ENCODE results near the gene LRRFIP1. TPM values are rescaled to one million over a fixed set of nuclear protein-coding genes. Genes with fewer than 3 reads are reported as not detected.
A peak's percentile ranks its signal among the peaks of the same experiment; 100 is the strongest.

LRRFIP1 gene
- total and polyA plus RNA-seq, 2 of the 13 experiments (the other 11 are each of a cell fraction or from before 2014, with no cell fraction given): 15.9 to 40.5 TPM

DNA sequence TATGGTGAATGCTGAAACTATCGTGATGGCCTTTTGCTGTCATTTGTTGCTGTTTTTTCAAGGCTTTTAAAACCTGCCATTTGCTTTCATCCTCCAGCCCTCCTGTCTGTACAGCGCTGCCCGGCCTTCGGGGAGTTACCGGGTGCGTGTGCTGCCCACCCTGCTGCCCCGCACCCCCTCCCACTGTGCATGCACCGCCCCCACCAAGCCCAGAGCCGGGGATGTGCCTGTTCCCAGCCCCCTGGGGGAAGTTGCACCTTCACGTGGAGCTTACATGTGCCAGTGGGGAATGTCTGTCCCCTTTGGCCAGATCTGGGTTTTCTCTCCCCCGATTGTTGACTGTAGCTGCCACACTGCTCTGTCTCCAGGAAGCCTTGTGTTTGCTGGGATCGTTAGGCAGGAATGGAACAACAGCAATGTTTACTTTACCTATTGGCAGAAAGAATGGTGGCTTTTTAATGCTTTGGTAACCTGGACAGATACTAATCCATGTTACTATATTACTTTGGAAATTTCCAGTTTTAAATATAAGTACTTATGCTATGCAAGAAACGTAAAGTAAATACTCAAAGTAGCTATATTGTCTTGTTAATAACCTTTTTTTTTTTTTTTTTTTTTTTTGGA is 106.4 kb downstream of the LRRFIP1 start (continued):
- TF ChIP-seq, protein P1, sequence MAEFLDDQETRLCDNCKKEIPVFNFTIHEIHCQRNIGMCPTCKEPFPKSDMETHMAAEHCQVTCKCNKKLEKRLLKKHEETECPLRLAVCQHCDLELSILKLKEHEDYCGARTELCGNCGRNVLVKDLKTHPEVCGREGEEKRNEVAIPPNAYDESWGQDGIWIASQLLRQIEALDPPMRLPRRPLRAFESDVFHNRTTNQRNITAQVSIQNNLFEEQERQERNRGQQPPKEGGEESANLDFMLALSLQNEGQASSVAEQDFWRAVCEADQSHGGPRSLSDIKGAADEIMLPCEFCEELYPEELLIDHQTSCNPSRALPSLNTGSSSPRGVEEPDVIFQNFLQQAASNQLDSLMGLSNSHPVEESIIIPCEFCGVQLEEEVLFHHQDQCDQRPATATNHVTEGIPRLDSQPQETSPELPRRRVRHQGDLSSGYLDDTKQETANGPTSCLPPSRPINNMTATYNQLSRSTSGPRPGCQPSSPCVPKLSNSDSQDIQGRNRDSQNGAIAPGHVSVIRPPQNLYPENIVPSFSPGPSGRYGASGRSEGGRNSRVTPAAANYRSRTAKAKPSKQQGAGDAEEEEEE (CRISPR knock-in tag; IDR thresholded peaks at IDR 0.05; ENCODE audit: borderline replicate concordance): peak; percentile 23; the same call in 1 of the 2 replicates
- TF ChIP-seq ZNF891 (CRISPR knock-in tag; IDR thresholded peaks at IDR 0.05) (no peak), NR3C1 (CRISPR knock-in tag; IDR thresholded peaks at IDR 0.05) (no peak), RARA (CRISPR knock-in tag; IDR thresholded peaks at IDR 0.05) (peak; percentile 83), TCF7L2 (IDR thresholded peaks at IDR 0.05; ENCODE audit: low read depth, low read length) (no peak), ZNF292 (CRISPR knock-in tag; IDR thresholded peaks at IDR 0.05; ENCODE audit: borderline replicate concordance, low read depth) (peak; percentile 93), ZNF326 (CRISPR knock-in tag; IDR thresholded peaks at IDR 0.05; ENCODE audit: borderline replicate concordance) (no peak), CCDC6 (CRISPR knock-in tag; IDR thresholded peaks at IDR 0.05) (0 out of 2 replicates have a peak, but pooled peaks have one; percentile 22), GABPA (IDR thresholded peaks at IDR 0.05; ENCODE audit: low read depth, low read length) (no peak), GABPA (CRISPR knock-in tag; IDR thresholded peaks at IDR 0.05; ENCODE audit: low read depth) (peak; percentile 54; the same call in 1 of the 2 replicates), ZNF335 (CRISPR knock-in tag; IDR thresholded peaks at IDR 0.05) (no peak), CBX1 (IDR thresholded peaks at IDR 0.05; ENCODE audit: low read depth) (no peak), ZFYVE20 (CRISPR knock-in tag; IDR thresholded peaks at IDR 0.05; ENCODE audit: borderline replicate concordance, low read depth) (no peak), KLF9 (CRISPR knock-in tag; IDR thresholded peaks at IDR 0.05; ENCODE audit: low read depth) (no peak; the same call in 1 of the 2 replicates), ZNF136 (CRISPR knock-in tag; IDR thresholded peaks at IDR 0.05; ENCODE audit: low read depth) (0 out of 2 replicates have a peak, but pooled peaks have one; percentile 39), ZNF709 (CRISPR knock-in tag; IDR thresholded peaks at IDR 0.05) (no peak), NFRKB (IDR thresholded peaks at IDR 0.05) (no peak), ZNF224 (CRISPR knock-in tag; IDR thresholded peaks at IDR 0.05) (no peak), ZNF441 (CRISPR knock-in tag; IDR thresholded peaks at IDR 0.05; ENCODE audit: borderline replicate concordance) (0 out of 2 replicates have a peak, but pooled peaks have one; percentile 30), CHD4 (IDR thresholded peaks at IDR 0.05; ENCODE audit: borderline replicate concordance, low read length) (no peak), ZNF761 (CRISPR knock-in tag; conservative IDR thresholded peaks at IDR 0.05) (no peak; the same call in 1 of the 2 replicates)
- TF ChIP-seq, protein P2, sequence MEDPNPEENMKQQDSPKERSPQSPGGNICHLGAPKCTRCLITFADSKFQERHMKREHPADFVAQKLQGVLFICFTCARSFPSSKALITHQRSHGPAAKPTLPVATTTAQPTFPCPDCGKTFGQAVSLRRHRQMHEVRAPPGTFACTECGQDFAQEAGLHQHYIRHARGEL (CRISPR knock-in tag; IDR thresholded peaks at IDR 0.05): no peak
- TF ChIP-seq, protein P3, sequence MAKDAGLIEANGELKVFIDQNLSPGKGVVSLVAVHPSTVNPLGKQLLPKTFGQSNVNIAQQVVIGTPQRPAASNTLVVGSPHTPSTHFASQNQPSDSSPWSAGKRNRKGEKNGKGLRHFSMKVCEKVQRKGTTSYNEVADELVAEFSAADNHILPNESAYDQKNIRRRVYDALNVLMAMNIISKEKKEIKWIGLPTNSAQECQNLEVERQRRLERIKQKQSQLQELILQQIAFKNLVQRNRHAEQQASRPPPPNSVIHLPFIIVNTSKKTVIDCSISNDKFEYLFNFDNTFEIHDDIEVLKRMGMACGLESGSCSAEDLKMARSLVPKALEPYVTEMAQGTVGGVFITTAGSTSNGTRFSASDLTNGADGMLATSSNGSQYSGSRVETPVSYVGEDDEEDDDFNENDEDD (CRISPR knock-in tag; IDR thresholded peaks at IDR 0.05; ENCODE audit: borderline replicate concordance): peak; percentile 70; the same call in 1 of the 2 replicates
- TF ChIP-seq, protein P4, sequence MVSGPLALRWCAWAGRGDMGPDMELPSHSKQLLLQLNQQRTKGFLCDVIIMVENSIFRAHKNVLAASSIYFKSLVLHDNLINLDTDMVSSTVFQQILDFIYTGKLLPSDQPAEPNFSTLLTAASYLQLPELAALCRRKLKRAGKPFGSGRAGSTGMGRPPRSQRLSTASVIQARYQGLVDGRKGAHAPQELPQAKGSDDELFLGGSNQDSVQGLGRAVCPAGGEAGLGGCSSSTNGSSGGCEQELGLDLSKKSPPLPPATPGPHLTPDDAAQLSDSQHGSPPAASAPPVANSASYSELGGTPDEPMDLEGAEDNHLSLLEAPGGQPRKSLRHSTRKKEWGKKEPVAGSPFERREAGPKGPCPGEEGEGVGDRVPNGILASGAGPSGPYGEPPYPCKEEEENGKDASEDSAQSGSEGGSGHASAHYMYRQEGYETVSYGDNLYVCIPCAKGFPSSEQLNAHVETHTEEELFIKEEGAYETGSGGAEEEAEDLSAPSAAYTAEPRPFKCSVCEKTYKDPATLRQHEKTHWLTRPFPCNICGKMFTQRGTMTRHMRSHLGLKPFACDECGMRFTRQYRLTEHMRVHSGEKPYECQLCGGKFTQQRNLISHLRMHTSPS (CRISPR knock-in tag; IDR thresholded peaks at IDR 0.05; ENCODE audit: low read depth): peak; percentile 91
- TF ChIP-seq, protein P5, sequence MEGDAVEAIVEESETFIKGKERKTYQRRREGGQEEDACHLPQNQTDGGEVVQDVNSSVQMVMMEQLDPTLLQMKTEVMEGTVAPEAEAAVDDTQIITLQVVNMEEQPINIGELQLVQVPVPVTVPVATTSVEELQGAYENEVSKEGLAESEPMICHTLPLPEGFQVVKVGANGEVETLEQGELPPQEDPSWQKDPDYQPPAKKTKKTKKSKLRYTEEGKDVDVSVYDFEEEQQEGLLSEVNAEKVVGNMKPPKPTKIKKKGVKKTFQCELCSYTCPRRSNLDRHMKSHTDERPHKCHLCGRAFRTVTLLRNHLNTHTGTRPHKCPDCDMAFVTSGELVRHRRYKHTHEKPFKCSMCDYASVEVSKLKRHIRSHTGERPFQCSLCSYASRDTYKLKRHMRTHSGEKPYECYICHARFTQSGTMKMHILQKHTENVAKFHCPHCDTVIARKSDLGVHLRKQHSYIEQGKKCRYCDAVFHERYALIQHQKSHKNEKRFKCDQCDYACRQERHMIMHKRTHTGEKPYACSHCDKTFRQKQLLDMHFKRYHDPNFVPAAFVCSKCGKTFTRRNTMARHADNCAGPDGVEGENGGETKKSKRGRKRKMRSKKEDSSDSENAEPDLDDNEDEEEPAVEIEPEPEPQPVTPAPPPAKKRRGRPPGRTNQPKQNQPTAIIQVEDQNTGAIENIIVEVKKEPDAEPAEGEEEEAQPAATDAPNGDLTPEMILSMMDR (CRISPR knock-in tag; IDR thresholded peaks at IDR 0.05): peak; percentile 28

Measured in HepG2 (cell line).